Mesenteric fat pad (tissue), 1 donor: ENCODE results near the gene TIPIN. TPM values are rescaled to one million over a fixed set of nuclear protein-coding genes. Genes with fewer than 3 reads are reported as not detected.
"Not testable (repeated sequence)": the region's sequence is repeated elsewhere in the genome, so short reads cannot be mapped to it uniquely, and the experiment has no call there.

Experiments used
- DNase-seq: peaks from one replicate; pipeline ENCODE4 v3.0.0-alpha.2; 2020; ENCODE audit warnings: low spot score
- total RNA-seq: library from RNA; stranded (reverse); fragmentation: NEBNext Ultra II Directional; extraction: Animal tissue kit (Norgen Biotek cat#: 25700); gene quantifications from one replicate; pipeline ENCODE4 v1.2.1, GENCODE V29; 2021
- donor health status: DM: yes; HTN: yes; CAD: no.

TIPIN gene
- total RNA-seq, 1 donor from 2014 or later = 5.3 TPM

DNA sequence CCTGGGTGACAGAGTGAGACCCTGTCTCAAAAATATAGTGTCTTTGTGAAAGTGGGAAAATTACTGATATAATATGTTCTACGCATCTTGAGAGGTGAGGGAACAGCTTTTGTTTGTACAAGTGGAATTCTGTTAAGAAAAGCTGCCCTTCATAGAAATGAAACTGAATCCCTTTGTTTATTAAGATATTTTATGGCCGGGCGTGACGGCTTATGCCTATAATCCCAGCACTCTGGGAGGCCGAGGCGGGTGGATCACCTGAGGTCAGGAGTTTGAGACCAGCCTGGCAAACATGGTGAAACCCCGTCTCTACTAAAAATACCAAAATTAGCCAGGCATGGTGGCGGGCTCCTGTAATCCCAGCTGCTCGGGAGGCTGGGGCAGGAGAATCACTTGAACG is 52.1 kb downstream of the TIPIN start:
- DNase-seq = not testable (repeated sequence)

DNA sequence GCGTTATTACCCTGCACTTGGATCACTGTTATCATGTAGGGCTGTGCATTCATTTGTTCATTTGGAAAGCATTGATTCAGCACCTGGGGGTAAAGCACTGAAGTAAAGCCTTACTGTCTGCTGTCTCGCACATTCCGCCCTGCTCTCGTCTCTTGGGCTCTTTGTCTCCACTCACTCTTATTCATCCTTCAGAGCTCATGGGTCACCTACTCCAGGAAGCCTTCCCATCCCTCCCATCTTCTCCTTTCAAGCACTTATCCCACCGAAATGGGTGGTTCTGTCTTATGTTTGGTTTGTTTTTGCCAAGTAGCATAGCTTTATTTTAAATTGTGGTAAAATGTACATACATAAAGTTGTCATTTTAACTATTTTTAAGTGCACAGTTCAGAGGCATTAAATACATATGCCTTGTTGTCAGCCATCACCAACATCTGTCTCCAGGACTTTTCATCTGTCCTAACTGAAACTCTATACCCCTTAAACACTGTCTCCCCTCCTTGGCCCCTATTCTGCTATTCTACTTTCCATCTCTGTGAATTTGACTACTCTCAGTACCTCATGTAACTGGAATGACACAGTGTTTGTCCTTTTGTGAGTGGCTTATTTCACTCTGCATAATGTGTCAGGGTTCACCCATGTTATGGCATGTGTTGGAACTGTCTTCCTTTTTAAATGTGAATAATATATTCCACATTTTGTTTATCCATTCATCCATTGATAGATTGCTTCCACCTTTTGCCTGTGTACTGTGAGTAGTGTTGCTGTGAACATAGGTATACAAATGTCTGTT is 53.8 kb downstream of the TIPIN start:
- no peak for DNase-seq

DNA sequence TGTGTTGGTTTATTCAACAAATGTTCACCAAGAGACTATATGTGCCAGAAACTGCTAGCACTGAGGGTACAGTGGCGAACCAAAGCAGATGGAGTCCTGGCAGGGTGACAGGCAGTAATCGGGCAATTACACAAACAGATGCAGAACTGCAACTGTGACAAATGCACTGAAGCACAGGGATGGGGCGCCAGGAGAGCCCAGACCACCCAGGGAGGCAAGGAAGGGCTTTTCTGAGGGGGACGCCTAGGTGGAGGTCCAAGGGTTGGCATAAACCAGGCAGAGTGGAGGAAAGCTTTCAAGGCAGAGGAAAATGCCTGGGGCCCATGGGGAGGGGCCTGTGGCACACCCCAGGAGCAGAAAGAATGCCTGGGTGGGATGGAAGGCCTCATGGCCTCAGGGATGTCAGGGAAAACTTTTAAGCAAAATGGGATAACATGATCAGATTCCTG is 57.7 kb downstream of the TIPIN start:
- DNase-seq = no peak

DNA sequence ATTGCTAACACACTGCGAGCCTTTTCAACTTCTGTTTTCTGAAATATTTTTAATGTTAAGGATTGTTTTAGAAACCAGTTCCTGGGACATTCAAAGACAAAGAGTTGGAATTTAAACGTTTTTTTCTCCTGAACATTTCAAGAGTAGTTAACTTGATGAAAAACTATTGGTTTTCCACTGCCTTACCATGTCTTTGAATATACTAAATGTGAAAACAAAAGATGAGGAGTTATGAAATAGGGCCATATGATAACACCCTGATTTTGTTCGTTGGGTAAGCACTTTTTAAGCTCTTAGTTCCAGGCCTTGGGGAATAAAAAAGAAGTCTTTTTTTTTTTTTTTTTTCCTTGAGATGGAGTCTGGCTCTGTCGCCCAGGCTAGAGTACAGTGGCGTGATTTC is 60.3 kb downstream of the TIPIN start:
- no peak for DNase-seq

DNA sequence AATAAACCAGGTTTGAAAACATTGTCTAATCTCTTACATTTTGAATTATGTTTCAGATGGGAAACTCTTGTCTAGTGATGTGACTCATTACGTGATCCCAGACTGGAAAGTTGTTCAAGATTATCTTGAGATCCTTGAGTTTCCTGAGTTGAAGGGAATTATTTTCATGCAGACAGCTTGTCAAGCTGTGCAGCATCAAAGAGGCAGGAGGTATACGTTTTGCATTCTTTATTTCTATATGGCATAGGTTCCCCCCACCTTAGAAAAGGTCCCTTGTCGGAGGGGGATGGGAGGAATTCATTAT is 61.6 kb downstream of the TIPIN start:
- no peak for DNase-seq

DNA sequence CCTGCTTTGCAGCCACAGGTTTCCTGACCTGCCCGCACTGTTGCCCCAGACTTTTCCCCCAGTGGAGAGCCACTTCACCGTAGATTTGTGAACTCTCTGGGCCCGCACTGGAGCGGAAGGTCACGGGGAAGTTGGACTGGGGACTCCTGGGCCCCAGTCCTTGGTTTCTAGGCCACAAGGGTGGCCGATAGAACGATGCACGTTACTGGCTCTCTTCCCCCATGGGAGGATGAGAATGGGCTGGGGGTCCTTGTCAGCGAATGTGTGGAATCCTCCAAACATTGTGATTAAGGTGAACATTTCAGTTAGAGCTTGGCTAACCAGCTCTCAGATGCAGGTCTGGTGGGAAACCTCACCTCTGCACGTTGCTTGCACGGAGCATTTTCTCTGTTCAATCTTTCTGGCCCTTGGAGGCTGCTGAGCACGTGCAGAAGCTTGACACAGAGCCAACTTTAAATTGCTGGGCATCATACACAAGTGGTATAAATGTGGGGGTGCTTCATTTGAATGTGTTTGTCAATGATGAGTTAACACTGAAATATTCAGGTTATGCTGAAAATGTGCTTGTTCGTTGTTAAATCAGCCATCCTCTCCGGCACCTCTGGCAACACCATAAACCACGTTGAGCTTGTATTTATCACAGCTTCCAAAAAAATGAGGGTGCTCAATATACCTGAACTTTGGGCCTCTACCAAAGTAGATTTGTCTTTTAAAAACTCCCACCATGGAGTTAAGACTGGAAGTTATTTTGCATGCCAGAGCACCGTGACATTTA is 62.1 kb downstream of the TIPIN start:
- no peak for DNase-seq

DNA sequence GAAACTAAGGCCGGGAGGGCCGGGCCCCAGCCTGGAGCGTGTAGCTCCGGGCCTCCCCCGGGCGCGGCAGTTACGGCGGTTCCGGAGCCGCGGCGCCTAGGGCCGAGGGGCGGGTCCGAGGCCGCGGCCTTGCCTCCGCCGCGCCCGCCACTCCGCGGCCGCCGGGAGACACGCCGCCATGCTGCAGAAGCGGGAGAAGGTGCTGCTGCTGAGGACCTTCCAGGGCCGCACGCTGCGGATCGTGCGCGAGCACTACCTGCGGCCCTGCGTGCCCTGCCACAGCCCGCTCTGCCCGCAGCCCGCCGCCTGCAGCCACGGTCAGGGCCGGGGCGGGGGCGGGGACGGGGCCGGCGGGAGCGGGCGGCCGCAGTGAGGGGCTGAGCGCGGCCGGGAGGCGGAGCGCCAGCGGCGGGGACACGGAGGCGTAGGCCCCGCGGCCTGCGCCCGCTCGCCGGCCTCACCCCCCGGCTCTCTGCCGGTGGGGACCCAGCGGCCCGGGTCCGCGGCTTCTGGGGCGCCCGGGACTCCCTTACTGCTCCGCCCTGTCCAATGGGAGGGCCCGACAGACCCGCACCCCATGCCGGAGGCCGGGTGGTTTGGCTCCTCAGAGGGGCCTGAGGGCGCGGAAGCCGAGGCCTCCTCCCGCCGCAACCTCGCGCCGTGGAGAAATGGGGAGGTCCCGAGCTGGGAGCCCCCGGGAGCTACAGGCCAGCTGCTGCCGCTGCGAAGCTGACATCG is 62.9 kb downstream of the TIPIN start, which contains the start of gene DIS3L:
Gene DIS3L (plus strand): TSS at position 150 of the 738 bp plus-strand sequence. CDS start 29 bp downstream, at position 179.
- DNase-seq = no peak

DNA sequence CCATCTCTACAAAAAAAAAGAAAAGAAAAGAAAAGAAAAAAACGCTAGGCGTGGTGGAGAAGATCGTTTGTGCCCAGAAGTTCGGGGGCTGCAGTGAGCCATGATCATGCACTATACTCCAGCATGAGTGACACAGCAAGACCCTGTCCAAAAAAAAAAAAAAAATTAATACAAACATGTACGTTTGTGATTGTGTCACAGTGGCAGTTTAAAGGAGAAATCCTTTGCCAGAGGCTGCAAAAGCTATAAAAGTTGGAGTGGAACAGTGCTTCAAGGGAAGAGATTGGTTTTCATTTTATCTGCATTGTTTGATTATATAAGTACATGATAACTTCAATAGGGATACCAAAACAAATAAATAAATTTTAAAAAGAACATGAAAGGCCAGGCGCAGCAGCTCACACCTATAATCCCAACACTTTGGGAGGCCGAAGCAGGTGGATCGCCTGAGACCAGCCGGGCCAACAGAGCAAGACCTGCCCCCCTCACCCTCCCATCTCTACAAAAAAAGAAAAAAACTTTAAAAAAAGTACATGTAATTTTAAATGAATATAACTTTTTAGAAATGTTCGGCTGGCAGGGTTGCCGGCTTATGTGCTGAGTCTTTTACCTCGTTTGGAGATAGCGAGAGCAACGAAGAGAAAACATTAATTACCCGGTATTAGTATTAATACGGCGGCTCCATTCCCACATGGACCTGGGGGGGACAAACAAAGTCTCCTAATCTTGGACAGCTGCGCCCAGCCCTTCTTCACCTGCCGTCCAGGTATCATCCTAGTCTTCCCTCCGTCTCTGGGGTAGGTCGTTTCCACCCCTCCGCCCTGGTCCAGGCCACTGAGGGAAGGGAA is 63.7 kb downstream of the TIPIN start:
- DNase-seq = no peak

DNA sequence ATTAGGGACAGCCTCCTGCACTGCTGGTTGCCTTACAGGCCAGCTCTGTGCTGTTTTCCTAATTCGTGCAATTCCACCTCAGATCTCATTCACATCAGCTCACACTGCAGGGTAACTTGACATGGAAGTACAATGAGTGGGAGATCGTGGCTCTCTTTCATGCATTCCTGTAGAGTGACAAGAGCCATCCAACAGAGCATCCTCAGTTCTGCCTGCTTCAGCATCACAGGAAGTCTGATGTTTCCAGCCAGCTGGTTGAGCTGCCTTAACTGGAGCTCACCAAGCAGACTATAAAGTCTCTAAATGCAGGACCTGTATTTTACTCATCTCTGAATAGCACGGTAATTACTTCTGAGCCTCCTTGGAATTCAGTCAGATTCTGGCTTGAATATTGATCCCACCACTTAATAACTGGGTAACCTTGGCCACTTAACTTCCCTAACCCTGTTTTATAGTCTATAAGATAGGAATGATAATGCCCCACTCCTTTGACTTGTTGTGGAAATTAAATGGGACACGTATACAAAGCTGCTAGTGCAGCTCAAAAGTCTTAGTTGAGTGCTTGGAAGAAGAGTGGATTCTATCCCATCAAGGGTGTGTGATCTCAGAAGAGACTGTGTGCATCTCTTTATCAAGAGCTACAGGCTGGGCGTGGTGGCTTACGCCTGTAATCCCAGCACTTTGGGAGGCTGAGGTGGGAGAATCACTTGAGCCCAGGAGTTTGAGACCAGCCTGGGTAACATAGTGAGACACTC is 64.5 kb downstream of the TIPIN start:
- DNase-seq = peak; percentile 6

DNA sequence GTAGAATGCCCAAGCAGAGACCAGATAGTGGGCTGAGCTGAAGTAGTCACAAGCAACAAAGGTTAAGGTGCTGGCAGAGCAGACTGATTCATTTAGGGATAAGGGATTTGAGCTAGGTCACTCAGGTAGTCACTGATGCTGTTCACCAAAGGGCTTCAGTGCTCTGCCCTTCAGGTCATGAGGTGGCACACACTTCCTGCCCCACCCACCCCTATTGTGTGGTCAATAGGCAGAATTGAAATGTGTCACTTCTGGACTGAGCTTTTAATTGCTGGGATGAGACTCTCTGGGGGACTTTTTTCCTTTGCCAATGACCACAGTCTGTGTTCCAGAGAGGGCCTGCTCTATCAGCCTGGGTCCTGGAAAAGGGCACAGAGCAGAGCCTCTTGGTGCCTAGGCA is 66.0 kb downstream of the TIPIN start:
- DNase-seq = no peak

DNA sequence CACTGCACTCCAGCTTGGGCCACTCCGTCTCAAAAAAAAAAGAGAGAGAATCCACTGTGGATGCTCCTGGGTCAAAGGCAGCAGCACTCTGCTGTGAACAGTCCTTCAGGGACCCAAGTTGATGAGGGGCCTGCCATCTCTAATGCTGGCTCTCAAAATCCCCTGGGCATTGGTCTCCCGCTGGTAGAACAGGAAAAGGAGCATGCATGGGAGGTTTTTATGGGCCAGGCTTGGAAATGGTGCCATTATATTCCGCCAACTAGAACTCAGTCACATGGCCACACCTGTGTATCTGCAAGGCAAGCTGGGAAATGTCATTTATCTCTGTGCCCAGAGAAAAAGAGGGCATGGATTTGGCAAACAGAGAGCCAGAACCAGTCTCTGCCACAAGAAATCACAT is 66.5 kb downstream of the TIPIN start:
- DNase-seq = no peak

DNA sequence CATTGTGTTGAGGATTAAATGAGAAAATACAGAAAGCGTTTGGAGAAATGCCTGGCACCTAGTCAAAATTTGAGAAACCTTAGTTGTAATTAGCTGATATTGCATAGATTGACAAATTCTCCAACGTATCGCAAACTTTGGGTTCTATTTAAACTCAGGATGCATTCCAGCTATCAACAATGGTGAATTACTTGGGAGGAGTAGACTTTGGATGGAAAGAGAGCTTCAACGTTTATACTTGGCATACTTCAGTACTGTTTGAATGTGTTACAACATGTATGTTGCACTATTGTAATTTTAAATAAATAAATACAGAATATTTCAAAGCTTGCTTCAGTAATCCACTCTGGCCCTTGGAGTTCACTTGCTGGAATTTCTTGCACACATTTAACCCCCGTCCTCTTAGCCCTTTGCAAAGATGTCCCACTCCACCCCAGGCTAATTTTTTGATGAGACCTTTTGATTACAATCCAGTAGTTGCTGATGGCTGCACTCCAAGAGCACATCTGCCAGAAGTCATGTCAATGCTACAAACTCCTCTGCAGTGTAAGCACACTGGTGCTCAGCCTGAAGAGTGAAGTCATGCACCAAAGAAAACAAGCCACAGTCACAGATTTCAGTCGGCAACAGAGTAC is 67.8 kb downstream of the TIPIN start:
- peak; percentile 8 for DNase-seq

DNA sequence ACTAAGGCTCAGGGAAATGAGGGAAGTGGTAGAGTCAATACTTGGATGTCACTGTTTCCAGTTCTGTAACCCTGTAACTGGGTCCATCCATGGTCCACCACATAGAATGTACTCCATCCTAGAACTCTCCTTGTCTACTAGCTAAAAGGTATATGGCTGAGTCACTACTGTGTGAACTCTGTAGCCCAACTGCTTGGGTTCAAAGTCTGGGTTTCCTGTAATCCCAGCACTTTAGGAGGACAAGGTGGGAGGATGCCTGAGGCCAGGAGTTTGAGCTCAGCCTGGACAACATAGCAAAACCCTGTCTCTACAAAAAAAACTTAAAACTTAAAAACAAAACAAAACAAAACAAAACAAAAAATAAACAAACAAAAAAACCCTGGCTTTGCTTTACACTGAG is 68.4 kb downstream of the TIPIN start:
- DNase-seq = no peak

DNA sequence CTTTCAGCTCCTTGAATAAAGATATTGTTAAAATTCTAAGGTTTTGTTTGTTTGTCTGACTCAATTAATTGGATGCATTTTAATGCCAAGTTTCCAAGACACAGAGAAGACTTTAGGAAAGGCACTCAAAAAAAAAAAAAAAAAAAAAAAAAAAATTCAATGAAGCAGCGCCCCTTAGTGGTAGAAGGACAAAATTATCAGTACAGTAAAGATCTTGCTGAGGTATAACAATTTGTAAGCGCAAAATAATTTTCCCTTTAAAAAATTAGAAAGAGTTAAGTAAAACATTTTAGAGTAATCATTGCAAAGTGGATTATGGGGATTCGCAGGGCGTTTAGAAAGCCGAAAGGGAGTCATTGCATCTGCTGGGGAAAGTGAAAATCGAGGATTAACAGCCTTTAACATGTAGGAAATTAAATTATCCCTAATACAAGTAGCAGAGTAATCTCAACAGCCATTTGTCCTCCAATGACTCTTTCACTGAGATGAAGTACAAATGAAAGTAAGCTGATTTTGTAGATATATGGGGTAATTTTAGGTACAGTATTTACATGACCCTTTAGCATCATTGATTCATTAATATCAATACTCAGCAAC is 68.9 kb downstream of the TIPIN start:
- no peak for DNase-seq

Other genes with a start within 250 kb of the TIPIN start
- not detected for gene MEGF11, start 102.9 kb downstream of the TIPIN start, total RNA-seq
- gene DIS3L, start 63.1 kb downstream of the TIPIN start, total RNA-seq = 43.5 TPM
- gene MAP2K1, start 30.2 kb upstream of the TIPIN start, total RNA-seq = 75.4 TPM
- 18.4 TPM for gene SNAPC5, start 141.1 kb upstream of the TIPIN start, total RNA-seq
- gene RPL4, start 148.2 kb upstream of the TIPIN start, total RNA-seq = 1,807 TPM
- 4.4 TPM for gene ZWILCH, start 148.6 kb upstream of the TIPIN start, total RNA-seq
- not detected for gene LCTL, start 209.3 kb upstream of the TIPIN start, total RNA-seq